Measurements from ENCODE around the gene ZBBX.

DNA sequence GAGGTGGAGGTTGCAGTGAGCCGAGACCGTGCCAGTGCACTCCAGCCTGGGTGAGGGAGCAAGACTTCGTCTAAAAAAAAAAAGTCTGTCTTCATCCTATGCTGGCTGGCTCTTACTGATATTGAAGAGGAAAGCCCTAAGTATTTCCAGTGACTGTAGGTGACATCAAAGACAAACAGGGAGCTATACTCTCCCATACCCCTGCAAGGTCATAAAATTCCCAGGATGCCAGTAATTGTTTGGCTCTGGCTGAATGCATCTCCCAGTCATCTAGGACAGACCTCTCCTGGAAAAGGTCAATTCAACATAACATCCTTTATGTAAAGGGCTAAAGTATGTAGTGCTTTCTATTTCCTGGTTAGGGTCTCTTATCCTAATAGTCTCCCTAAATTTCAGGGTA lies 8.0 kb downstream of the ZBBX start:
- TF ChIP-seq POLR2A (IDR thresholded peaks at IDR 0.05; ENCODE audit: low read depth, low read length): no peak
- TF ChIP-seq POLR2AphosphoS5 (IDR thresholded peaks at IDR 0.05; ENCODE audit: low read depth, low read length): no peak
- TF ChIP-seq TAF1 (IDR thresholded peaks at IDR 0.05; ENCODE audit: low read depth, low read length): no peak
- no peak for TF ChIP-seq POU2F2 (IDR thresholded peaks at IDR 0.05; ENCODE audit: low read depth, low read length)

Measured in GM12891 (cell line).